ENCODE data around the gene NAALADL1.

NAALADL1 gene

DNA sequence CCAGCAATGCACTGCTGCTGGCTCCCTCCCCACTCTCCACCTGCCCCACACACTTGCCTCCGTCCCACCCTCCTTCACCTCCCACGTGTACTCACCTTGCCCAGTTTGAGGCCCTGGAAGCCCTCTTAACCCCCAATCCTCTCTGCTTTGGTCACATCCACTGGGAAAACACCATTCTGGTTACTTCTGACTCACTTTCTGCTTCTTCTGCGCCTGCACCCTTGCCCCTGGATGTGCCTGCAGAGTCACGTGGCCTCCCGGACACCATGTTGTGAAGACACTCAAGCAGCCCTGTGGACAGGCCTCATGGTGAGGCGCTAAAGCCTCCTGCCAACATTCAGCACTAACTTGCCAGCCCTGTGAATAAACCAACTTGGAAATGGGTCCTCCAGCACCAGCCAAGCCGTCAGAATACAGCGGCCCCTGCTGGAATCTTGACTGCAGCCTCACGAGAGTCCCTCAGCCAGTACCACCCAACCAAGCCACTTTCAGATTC is 2.6 kb upstream of the NAALADL1 start:
- no peak overlapping the region for H3K27ac ChIP-seq
- no peaks in the 10 kb centered on the region for H3K36me3 ChIP-seq (ENCODE audit: insufficient read depth, low read length)
- H3K4me3 ChIP-seq: no peak overlapping the region
- no peak overlapping the region for H3K9ac ChIP-seq (ENCODE audit: insufficient read length)
- H3K9me3 ChIP-seq (ENCODE audit: low read depth, low read length): no peaks in the 10 kb centered on the region
- DNase-seq (ENCODE audit: low read depth, low spot score): no peak
- TF ChIP-seq EZH2 (IDR thresholded peaks at IDR 0.05) (no peak), POLR2AphosphoS5 (IDR thresholded peaks at IDR 0.05; ENCODE audit: borderline replicate concordance, low read depth, low read length) (no peak), FOXP2 (optimal IDR thresholded peaks at IDR 0.05; ENCODE audit: control extremely low read depth, extremely low read length, insufficient read depth) (no peak)

DNA sequence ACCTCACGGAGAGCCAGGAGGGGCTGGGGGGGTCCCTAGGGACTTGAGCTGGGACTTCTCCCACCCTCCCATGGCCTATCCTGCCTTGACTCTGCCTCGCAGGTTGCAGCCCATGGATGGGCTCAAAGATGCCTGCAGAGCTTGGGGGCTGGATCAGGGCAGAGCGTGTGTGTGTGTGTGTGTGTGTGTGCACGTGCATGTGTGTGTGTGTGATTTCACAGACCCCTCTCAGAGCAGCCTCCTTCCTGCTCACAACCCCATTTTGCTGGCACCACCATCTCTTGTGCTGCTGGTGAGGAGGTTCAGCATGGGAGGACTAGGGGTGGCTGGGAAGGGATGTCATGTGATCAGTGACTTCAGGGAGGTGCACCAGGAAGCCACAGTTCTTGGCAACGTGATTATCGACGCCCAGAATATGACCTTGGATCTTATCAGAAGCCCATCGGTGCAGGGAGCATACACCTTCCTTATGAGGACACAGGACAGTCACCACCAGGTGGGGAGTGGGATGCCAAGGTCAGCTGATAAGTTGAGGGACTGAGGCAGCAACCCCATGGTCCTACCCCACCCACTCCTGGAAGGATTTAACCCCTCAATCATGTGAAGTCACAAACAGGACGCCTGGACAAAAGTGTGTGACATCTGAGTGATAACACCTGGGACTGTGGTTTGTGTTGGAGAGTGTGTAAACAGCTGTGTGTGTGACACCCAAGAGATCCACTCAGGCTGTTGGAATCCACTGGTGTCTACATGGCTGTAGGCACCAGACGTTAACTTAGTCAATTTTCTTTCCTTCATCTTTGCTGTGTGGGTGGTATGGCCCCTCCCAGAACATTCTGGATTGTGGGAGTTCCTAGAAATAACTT is 1.8 kb upstream of the NAALADL1 start:
- no peak for TF ChIP-seq FOXP2 (optimal IDR thresholded peaks at IDR 0.05; ENCODE audit: control extremely low read depth, extremely low read length, insufficient read depth)
- TF ChIP-seq EZH2 (IDR thresholded peaks at IDR 0.05): no peak
- no peak for TF ChIP-seq POLR2AphosphoS5 (IDR thresholded peaks at IDR 0.05; ENCODE audit: borderline replicate concordance, low read depth, low read length)
- H3K36me3 ChIP-seq (ENCODE audit: insufficient read depth, low read length): no peaks in the 10 kb centered on the region

GRCh38 chr11:65059523-65059922 is 1.2 kb upstream of the NAALADL1 start:
- H3K9ac ChIP-seq (ENCODE audit: insufficient read length): no peak overlapping the region
- TF ChIP-seq FOXP2 (optimal IDR thresholded peaks at IDR 0.05; ENCODE audit: control extremely low read depth, extremely low read length, insufficient read depth) (no peak), POLR2AphosphoS5 (IDR thresholded peaks at IDR 0.05; ENCODE audit: borderline replicate concordance, low read depth, low read length) (no peak), EZH2 (IDR thresholded peaks at IDR 0.05) (no peak)
- H3K9me3 ChIP-seq (ENCODE audit: low read depth, low read length): no peaks in the 10 kb centered on the region
- no peaks in the 10 kb centered on the region for H3K36me3 ChIP-seq (ENCODE audit: insufficient read depth, low read length)
- no peak overlapping the region for H3K4me3 ChIP-seq
- no peak for DNase-seq (ENCODE audit: low read depth, low spot score)
- H3K27ac ChIP-seq: no peak overlapping the region

More for the DNA sequence above, 1.8 kb upstream of the NAALADL1 start:
- Histone ChIP-seq H3K9ac (ENCODE audit: insufficient read length) (no peak overlapping the region), H3K9me3 (ENCODE audit: low read depth, low read length) (no peaks in the 10 kb centered on the region), H3K4me3 (no peak overlapping the region), H3K27ac (no peak overlapping the region)
- DNase-seq (ENCODE audit: low read depth, low spot score): no peak

DNA sequence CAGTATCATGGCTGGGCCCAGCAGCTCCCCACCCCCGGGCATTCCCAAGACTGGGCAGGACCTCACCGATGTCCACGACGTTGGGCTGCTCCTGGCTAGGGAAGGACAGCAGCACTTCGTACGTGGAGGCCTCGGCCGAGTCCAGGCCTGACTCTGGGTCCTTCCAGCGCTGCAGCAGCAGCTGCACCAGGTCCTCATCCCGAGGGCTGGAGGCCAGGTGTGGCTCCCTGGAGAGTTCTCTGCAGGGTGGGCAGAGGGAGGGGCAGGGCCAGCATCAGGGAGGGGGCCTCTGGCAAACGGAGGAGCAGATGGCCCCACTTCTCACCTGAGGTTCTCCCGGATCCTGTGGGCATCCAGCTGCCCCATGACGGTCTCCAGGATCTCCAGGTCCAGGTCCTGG is 341 bp downstream of the NAALADL1 start:
- no peak for DNase-seq (ENCODE audit: low read depth, low spot score)
- Histone ChIP-seq H3K9ac (ENCODE audit: insufficient read length) (no peak overlapping the region), H3K9me3 (ENCODE audit: low read depth, low read length) (no peaks in the 10 kb centered on the region), H3K27ac (no peak overlapping the region), H3K36me3 (ENCODE audit: insufficient read depth, low read length) (no peaks in the 10 kb centered on the region), H3K4me3 (no peak overlapping the region)
- TF ChIP-seq FOXP2 (optimal IDR thresholded peaks at IDR 0.05; ENCODE audit: control extremely low read depth, extremely low read length, insufficient read depth) (no peak), EZH2 (IDR thresholded peaks at IDR 0.05) (no peak), POLR2AphosphoS5 (IDR thresholded peaks at IDR 0.05; ENCODE audit: borderline replicate concordance, low read depth, low read length) (no peak)

DNA sequence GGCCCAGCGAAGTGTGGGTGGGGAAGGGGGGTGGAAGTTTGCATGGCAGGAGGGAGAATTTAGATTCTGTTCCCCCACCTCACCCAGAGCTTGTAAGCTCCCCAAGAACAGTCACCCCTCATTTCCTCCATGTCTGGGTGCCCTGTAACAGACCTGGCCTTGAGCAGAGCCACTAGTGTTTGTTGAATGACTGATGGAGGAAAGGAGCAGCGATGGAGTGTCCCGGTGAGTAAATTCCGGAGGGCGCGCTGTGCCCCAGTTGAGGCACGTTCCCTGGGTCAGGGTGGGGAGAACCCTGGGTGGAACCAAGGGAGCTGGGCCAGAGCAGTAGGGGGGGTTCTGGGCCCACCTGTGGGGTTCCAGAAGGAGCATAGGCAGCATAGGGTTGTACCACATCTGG is 827 bp downstream of the NAALADL1 start:
- Histone ChIP-seq H3K9me3 (ENCODE audit: low read depth, low read length) (no peaks in the 10 kb centered on the region), H3K9ac (ENCODE audit: insufficient read length) (no peak overlapping the region), H3K27ac (no peak overlapping the region), H3K4me3 (no peak overlapping the region), H3K36me3 (ENCODE audit: insufficient read depth, low read length) (no peaks in the 10 kb centered on the region)
- DNase-seq (ENCODE audit: low read depth, low spot score): no peak
- TF ChIP-seq EZH2 (IDR thresholded peaks at IDR 0.05): no peak
- TF ChIP-seq FOXP2 (optimal IDR thresholded peaks at IDR 0.05; ENCODE audit: control extremely low read depth, extremely low read length, insufficient read depth): no peak
- TF ChIP-seq POLR2AphosphoS5 (IDR thresholded peaks at IDR 0.05; ENCODE audit: borderline replicate concordance, low read depth, low read length): no peak

DNA sequence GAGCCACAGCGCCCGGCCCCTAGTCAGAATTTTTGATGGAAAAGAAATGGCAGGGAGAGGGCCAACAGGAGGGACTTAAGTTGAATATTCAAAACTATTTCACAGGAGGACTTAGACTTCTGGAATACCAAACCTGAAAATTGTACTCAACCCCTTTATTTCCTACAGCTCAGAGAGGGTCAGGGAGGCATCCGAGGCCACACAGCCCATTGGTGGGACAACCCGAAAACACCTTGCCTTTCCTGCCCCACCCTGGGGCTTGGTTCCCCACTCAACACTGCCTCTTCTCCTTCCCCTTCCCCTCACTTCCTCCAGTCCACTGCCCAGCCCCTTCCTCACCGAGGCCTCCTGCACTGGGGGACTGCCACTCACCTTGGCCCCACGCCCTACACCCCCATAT is 1.4 kb downstream of the NAALADL1 start:
- TF ChIP-seq EZH2 (IDR thresholded peaks at IDR 0.05) (no peak), POLR2AphosphoS5 (IDR thresholded peaks at IDR 0.05; ENCODE audit: borderline replicate concordance, low read depth, low read length) (no peak), FOXP2 (optimal IDR thresholded peaks at IDR 0.05; ENCODE audit: control extremely low read depth, extremely low read length, insufficient read depth) (no peak)
- Histone ChIP-seq H3K9ac (ENCODE audit: insufficient read length) (no peak overlapping the region), H3K27ac (no peak overlapping the region), H3K36me3 (ENCODE audit: insufficient read depth, low read length) (no peaks in the 10 kb centered on the region), H3K4me3 (no peak overlapping the region), H3K9me3 (ENCODE audit: low read depth, low read length) (no peaks in the 10 kb centered on the region)
- DNase-seq (ENCODE audit: low read depth, low spot score): no peak

GRCh38 chr11:65055538-65055937 is 2.8 kb downstream of the NAALADL1 start:
- TF ChIP-seq POLR2AphosphoS5 (IDR thresholded peaks at IDR 0.05; ENCODE audit: borderline replicate concordance, low read depth, low read length) (no peak), EZH2 (IDR thresholded peaks at IDR 0.05) (no peak), FOXP2 (optimal IDR thresholded peaks at IDR 0.05; ENCODE audit: control extremely low read depth, extremely low read length, insufficient read depth) (no peak)
- Histone ChIP-seq H3K9me3 (ENCODE audit: low read depth, low read length) (no peaks in the 10 kb centered on the region), H3K9ac (ENCODE audit: insufficient read length) (no peak overlapping the region), H3K27ac (no peak overlapping the region), H3K36me3 (ENCODE audit: insufficient read depth, low read length) (no peaks in the 10 kb centered on the region), H3K4me3 (no peak overlapping the region)
- no peak for DNase-seq (ENCODE audit: low read depth, low spot score)

GRCh38 chr11:65053827-65054508 is 4.4 kb downstream of the NAALADL1 start:
- TF ChIP-seq EZH2 (IDR thresholded peaks at IDR 0.05): no peak
- TF ChIP-seq POLR2AphosphoS5 (IDR thresholded peaks at IDR 0.05; ENCODE audit: borderline replicate concordance, low read depth, low read length): no peak
- no peak for TF ChIP-seq FOXP2 (optimal IDR thresholded peaks at IDR 0.05; ENCODE audit: control extremely low read depth, extremely low read length, insufficient read depth)
- Histone ChIP-seq H3K9me3 (ENCODE audit: low read depth, low read length) (no peaks in the 10 kb centered on the region), H3K27ac (no peak overlapping the region), H3K36me3 (ENCODE audit: insufficient read depth, low read length) (no peaks in the 10 kb centered on the region), H3K4me3 (no peak overlapping the region), H3K9ac (ENCODE audit: insufficient read length) (no peak overlapping the region)
- DNase-seq (ENCODE audit: low read depth, low spot score): no peak
